Measurements from ENCODE around the gene CARNS1.

- TF ChIP-seq CTCF (conservative IDR thresholded peaks at IDR 0.05; ENCODE audit: low read length) (no peak), EZH2phosphoT487 (IDR thresholded peaks at IDR 0.05; ENCODE audit: borderline replicate concordance) (no peak)
These were observed 17.9 kb upstream of the CARNS1 start for GRCh38 chr11:67397536-67397935.

Data from Loucy (cell line).